GM18870 (cell line): ENCODE data around the gene RSPH4A.
"Not testable (repeated sequence)": the region's sequence is repeated elsewhere in the genome, so short reads cannot be mapped to it uniquely, and the experiment has no call there.

Experiments
- ATAC-seq: cut with Tn5 transposase; IDR thresholded peaks from one replicate; pipeline ENCODE4 v1.9.1; 2021; ENCODE audit warnings: moderate library complexity; ENCODE audit not compliant: unreplicated experiment

The RSPH4A gene

GRCh38 chr6:116615937-116616736, at the start of gene RSPH4A:
RSPH4A (plus strand) TSS chr6:116616479; CDS start chr6:116616624, 145 bp downstream.
- peak; percentile 99 for ATAC-seq

- no peak for ATAC-seq
Measured at GRCh38 chr6:116568111-116568510, 48.2 kb upstream of the RSPH4A start.

GRCh38 chr6:116568821-116569755, 47.2 kb upstream of the RSPH4A start:
- ATAC-seq: no peak

- ATAC-seq: peak; percentile 87
Measured at GRCh38 chr6:116570856-116571682, 45.2 kb upstream of the RSPH4A start, which contains the start of gene RWDD1. RWDD1 (plus strand) TSS chr6:116571504; CDS start chr6:116571583, 79 bp downstream.

GRCh38 chr6:116571683-116572000, 44.6 kb upstream of the RSPH4A start:
- ATAC-seq: no peak

- no peak for ATAC-seq
Measured at GRCh38 chr6:116572162-116572561, 44.1 kb upstream of the RSPH4A start.

- no peak for ATAC-seq
Measured at GRCh38 chr6:116575227-116575626, 41.1 kb upstream of the RSPH4A start.

GRCh38 chr6:116577486-116577885, 38.8 kb upstream of the RSPH4A start:
- no peak for ATAC-seq

- no peak for ATAC-seq
Measured at GRCh38 chr6:116578335-116578734, 37.9 kb upstream of the RSPH4A start.

- ATAC-seq: no peak
Measured at GRCh38 chr6:116579143-116579542, 37.1 kb upstream of the RSPH4A start.

- ATAC-seq: no peak
Measured at GRCh38 chr6:116580198-116580597, 36.1 kb upstream of the RSPH4A start.

- no peak for ATAC-seq
Measured at GRCh38 chr6:116586276-116586675, 30.0 kb upstream of the RSPH4A start.

- no peak for ATAC-seq
Measured at GRCh38 chr6:116586738-116587137, 29.5 kb upstream of the RSPH4A start.

GRCh38 chr6:116595247-116595646, 21.0 kb upstream of the RSPH4A start:
- ATAC-seq: no peak

GRCh38 chr6:116596815-116597214, 19.5 kb upstream of the RSPH4A start:
- ATAC-seq: no peak

- not testable (repeated sequence) for ATAC-seq
Measured at GRCh38 chr6:116603916-116604315, 12.4 kb upstream of the RSPH4A start.

GRCh38 chr6:116604868-116605267, 11.4 kb upstream of the RSPH4A start:
- not testable (repeated sequence) for ATAC-seq

GRCh38 chr6:116605935-116606334, 10.3 kb upstream of the RSPH4A start:
- ATAC-seq: no peak

- no peak for ATAC-seq
Measured at GRCh38 chr6:116611056-116611455, 5.2 kb upstream of the RSPH4A start.

- no peak for ATAC-seq
Measured at GRCh38 chr6:116616737-116617053, 416 bp downstream of the RSPH4A start.
